Mucosa of descending colon (tissue), 3 donors: ENCODE measurements around the gene SLIT3. TPM values are rescaled to one million over a fixed set of nuclear protein-coding genes. Genes with fewer than 3 reads are reported as not detected.
A peak's percentile ranks its signal among the peaks of the same experiment; 100 is the strongest.

Experiments used
- ATAC-seq: fragments of 200-7000 bp; cut with Tn5 transposase; one replicate; pipeline ENCODE4 v1.9.1; 2020; ENCODE audit warnings: mild to moderate bottlenecking, moderate library complexity
- DNase-seq, 3 donors: peaks; one replicate each; pipeline ENCODE4 v3.0.0-alpha.2; 2020
- H3K36me3 ChIP-seq: fragments of 200-600 bp; one replicate; pipeline ENCODE4 v1.8.0; 2021; ENCODE audit warnings: low read depth, mild to moderate bottlenecking
- H3K4me1 ChIP-seq: fragments of 200-600 bp; one replicate; pipeline ENCODE4 v1.8.0; 2021; ENCODE audit warnings: low read depth, mild to moderate bottlenecking
- H3K4me3 ChIP-seq: fragments of 200-600 bp; one replicate; pipeline ENCODE4 v1.8.0; 2021; ENCODE audit warnings: mild to moderate bottlenecking
- H3K9me3 ChIP-seq: fragments of 200-600 bp; one replicate; pipeline ENCODE4 v1.8.0; 2021; ENCODE audit warnings: mild to moderate bottlenecking
- CTCF ChIP-seq: fragments of 200-600 bp; IDR thresholded peaks from one replicate; pipeline ENCODE4 v1.8.0; 2022; ENCODE audit warnings: antibody characterized with exemption, mild to moderate bottlenecking
- intact Hi-C, 2 donors: fragments of 100-400 bp; cut with DNase I in 1 of 2; cut with micrococcal nuclease in 1 of 2; formaldehyde crosslinking; loops; one replicate each; pipeline versions ENCODE4 v1.11.0 to v1.11.1; 2022; cut with DNase I, micrococcal nuclease
- total RNA-seq, 3 donors: library from RNA; stranded (reverse); fragmentation: NEBNext Ultra II Directional in 2 of 3; extraction: Animal tissue kit (Norgen Biotek cat#: 25700) in 2 of 3; gene quantifications; one replicate each; pipeline versions ENCODE4 v1.2.1 to v1.2.4, GENCODE V29; 2021 to 2023
- donor health status: DM: no; HTN: no; CAD: no; lungs with moderate emphysema.
- donor health status: DM: no; HTN: no; CAD: no.
- donor health status: DM: no; HTN: yes; CAD: no.

SLIT3 gene
- total RNA-seq, 3 donors from 2014 or later = 4.2 to 25.5 (median 16.1) TPM

GRCh38 chr5:168685566-168685965 lies 615.4 kb downstream of the SLIT3 start:
- Histone ChIP-seq H3K9me3 (no peaks in the 10 kb centered on the region), H3K4me3 (no peak overlapping the region), H3K36me3 (no peaks in the 10 kb centered on the region), H3K4me1 (no peaks in the 10 kb centered on the region)
- no peak for DNase-seq
- intact Hi-C loops = no loop called here
- TF ChIP-seq CTCF = no peak
- ATAC-seq = no peak

- no peak for TF ChIP-seq CTCF
- intact Hi-C loops = no loop called here
Measured at GRCh38 chr5:168683927-168684295, 617.0 kb downstream of the SLIT3 start.

GRCh38 chr5:168683247-168683926 lies 617.6 kb downstream of the SLIT3 start:
- Histone ChIP-seq H3K36me3 (no peaks in the 10 kb centered on the region), H3K4me3 (no peak overlapping the region), H3K4me1 (no peaks in the 10 kb centered on the region), H3K9me3 (no peaks in the 10 kb centered on the region)
- DNase-seq (peak in 1 of 3 donors; percentile 40), ATAC-seq (peak; percentile 48)
- intact Hi-C loops = no loop called here
- TF ChIP-seq CTCF = no peak

More at GRCh38 chr5:168683927-168684295, 617.0 kb downstream of the SLIT3 start:
- Histone ChIP-seq H3K36me3 (no peaks in the 10 kb centered on the region), H3K4me3 (no peak overlapping the region), H3K4me1 (no peaks in the 10 kb centered on the region), H3K9me3 (no peaks in the 10 kb centered on the region)
- DNase-seq = no peak
- ATAC-seq = no peak

GRCh38 chr5:168681556-168682183 lies 619.3 kb downstream of the SLIT3 start:
- Histone ChIP-seq H3K36me3 (no peaks in the 10 kb centered on the region), H3K4me1 (no peaks in the 10 kb centered on the region), H3K9me3 (no peaks in the 10 kb centered on the region), H3K4me3 (no peak overlapping the region)
- TF ChIP-seq CTCF = no peak
- DNase-seq (peak in 1 of 3 donors; percentile 40), ATAC-seq (peak; percentile 66)
- intact Hi-C loops = no loop called here

GRCh38 chr5:168680395-168680794 lies 620.5 kb downstream of the SLIT3 start:
- H3K9me3 ChIP-seq = no peaks in the 10 kb centered on the region
- TF ChIP-seq CTCF = no peak
- DNase-seq (no peak), ATAC-seq (no peak)
- intact Hi-C loops = no loop called here
- H3K4me1 ChIP-seq = no peaks in the 10 kb centered on the region
- no peaks in the 10 kb centered on the region for H3K36me3 ChIP-seq
- no peak overlapping the region for H3K4me3 ChIP-seq
